GM10266 (cell line): ENCODE results near the gene TTI1.
"Not testable (repeated sequence)": the region's sequence is repeated elsewhere in the genome, so short reads cannot be mapped to it uniquely, and the experiment has no call there.

ENCODE experiments used
- DNase-seq: peaks from one replicate; pipeline ENCODE4 v3.0.0; 2012; ENCODE audit errors: extremely low spot score
- CTCF ChIP-seq: IDR thresholded peaks from 2 replicates; pipeline ENCODE4 v1.5.1; 2012; ENCODE audit warnings: mild to moderate bottlenecking, low read depth; ENCODE audit not compliant: control insufficient read depth, insufficient read depth; ENCODE audit errors: missing control alignments

Gene TTI1

GRCh38 chr20:38013887-38014286 is 19.4 kb downstream of the TTI1 start:
- no peak for DNase-seq
- no peak for TF ChIP-seq CTCF

- no peak for TF ChIP-seq CTCF
- no peak for DNase-seq
Observed at GRCh38 chr20:38012332-38012731, 20.9 kb downstream of the TTI1 start.

GRCh38 chr20:38011696-38012095 is 21.6 kb downstream of the TTI1 start:
- DNase-seq = no peak
- no peak for TF ChIP-seq CTCF

- DNase-seq = not testable (repeated sequence)
Observed at GRCh38 chr20:38009416-38009815, 23.8 kb downstream of the TTI1 start.

GRCh38 chr20:38008233-38008944 is 24.9 kb downstream of the TTI1 start:
- TF ChIP-seq CTCF = no peak
- DNase-seq = no peak

- DNase-seq = no peak
- no peak for TF ChIP-seq CTCF
Observed at GRCh38 chr20:38007526-38007925, 25.7 kb downstream of the TTI1 start.

GRCh38 chr20:38005903-38006302 is 27.4 kb downstream of the TTI1 start:
- no peak for TF ChIP-seq CTCF
- no peak for DNase-seq

GRCh38 chr20:38004416-38004815 is 28.8 kb downstream of the TTI1 start:
- TF ChIP-seq CTCF = no peak
- no peak for DNase-seq
